ENCODE measurements around the gene EXD3.

The EXD3 gene

DNA sequence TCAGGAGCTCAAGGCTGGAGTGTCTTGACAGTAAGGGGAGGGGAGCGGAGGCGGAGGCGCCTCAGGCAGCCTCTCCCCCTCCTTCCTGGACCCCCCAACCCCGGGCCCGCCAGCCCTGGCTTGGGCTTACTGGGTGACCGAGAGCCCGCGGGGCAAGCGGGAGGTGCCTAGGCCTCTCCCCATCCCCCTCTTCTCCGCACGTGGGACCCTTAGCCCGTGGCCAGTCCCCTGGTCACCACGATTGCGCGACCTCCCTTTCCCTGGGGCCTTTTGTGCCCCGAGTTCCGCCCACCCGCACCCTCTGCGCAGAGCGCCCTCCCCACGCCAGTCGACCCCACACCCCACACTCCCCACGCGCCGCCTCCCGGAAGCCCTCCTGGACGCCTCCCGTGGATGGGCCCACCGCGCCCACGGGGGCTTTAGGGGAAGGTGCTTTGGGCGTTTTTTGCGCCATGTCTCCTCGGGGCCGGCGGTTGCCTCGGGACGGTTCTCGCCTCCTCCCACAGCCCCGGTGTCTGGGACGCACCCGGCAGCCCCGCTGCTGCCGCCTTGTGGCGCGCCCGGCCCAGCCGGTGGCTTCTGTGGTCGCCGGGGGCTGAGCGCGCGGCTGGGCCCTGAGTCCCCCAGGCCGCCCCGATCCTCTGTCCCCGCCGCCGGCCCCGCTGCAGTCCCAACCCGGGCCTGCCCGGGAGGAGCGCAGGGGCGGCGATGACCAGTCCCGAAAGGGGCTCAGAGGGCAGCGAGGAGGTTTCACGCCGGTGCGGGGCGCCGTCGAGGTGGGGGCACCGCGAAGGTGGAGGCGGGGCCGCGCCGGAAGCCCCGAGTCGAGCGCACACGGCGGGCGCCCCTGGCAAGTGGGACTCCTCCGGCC lies 142.3 kb downstream of the EXD3 start:
- DNase-seq, result peak in 1 of 2 donors; percentile 33

DNA sequence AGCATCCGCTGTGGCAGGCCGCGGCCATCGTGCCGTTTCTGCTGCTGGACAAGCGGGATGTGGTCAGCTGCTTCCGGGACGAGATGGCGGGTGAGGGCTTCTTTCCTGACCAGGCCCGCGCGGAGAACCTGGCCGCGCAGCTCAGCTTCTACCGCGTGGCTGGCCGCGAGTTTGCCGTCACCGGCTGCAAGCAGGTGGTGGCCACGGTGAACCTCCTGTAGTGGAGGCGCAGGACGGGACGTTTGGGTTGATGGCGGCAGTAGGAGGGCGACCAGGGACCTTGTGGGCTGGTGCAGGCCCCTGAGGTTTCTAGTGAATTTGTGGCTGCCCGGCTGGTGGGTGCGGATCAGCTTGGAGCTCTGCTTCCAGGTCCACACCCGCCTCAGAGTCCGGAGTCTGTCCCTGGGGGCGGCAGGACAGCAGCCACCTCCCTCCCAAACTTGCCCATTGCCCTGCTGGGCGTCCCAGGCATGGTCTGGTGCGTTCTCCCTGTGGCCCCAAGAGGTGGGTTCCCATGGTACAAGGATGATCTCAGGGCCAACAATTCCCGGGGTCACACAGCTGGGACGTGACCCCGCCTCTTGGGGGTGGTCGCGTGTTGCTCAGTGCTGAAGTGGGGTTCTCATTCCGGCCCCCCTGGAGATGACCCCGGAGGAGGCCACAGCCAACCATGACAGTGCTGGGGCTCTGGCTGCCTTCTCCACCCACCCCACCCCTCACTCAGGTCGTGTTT lies 143.1 kb downstream of the EXD3 start:
- DNase-seq, result no peak

DNA sequence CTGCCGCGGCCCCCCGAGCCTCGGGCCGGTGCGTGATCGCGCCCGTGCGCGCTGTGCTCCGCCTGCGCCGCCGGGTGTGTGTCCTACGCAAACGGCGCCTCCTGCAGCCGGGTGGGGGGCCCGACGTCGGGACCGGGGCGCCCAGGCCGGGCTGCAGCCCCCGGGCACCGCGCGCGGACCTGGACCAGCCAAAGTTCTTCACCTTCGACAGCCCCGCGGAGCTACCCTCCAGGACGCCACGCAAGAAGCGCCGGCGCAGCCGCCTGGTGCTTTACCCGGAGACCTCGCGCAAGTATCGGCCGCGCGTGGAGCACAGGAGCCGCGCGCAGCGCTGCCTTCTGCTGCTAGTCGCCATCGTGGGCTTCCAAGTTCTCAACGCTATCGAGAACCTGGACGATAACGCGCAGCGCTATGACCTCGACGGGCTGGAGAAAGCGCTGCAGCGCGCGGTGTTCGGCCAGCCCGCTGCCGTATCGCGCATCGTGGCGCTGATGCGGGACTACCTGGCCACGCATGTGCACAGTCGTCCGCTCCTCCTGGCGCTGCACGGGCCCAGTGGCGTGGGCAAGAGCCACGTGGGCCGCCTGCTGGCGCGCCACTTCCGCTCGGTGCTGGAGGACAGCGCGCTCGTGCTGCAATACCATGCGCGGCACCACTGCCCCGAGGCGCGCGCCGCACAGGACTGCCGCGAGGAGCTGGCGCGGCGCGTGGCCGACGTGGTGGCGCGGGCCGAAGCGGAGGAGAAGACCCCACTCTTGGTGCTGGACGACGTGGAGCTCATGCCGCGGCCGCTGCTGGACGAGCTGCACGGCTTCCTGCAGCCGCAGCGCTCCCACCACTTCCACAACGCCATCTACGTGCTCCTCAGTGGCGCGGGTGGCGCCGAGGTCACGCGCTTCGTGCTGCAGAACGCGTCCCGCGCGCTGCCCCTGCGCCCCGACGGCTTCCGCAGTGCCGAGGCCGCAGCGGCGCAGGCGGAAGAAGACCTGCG lies 143.9 kb downstream of the EXD3 start:
- no peak for DNase-seq

GRCh38 chr9:137278061-137278701 lies 144.8 kb downstream of the EXD3 start:
- no peak for DNase-seq

- DNase-seq, result peak; percentile 42 to 55
These were observed 145.5 kb downstream of the EXD3 start, which contains the start of gene TOR4A for GRCh38 chr9:137277329-137278041. TOR4A (plus strand) TSS chr9:137277726; CDS start chr9:137278690, 964 bp downstream.

DNA sequence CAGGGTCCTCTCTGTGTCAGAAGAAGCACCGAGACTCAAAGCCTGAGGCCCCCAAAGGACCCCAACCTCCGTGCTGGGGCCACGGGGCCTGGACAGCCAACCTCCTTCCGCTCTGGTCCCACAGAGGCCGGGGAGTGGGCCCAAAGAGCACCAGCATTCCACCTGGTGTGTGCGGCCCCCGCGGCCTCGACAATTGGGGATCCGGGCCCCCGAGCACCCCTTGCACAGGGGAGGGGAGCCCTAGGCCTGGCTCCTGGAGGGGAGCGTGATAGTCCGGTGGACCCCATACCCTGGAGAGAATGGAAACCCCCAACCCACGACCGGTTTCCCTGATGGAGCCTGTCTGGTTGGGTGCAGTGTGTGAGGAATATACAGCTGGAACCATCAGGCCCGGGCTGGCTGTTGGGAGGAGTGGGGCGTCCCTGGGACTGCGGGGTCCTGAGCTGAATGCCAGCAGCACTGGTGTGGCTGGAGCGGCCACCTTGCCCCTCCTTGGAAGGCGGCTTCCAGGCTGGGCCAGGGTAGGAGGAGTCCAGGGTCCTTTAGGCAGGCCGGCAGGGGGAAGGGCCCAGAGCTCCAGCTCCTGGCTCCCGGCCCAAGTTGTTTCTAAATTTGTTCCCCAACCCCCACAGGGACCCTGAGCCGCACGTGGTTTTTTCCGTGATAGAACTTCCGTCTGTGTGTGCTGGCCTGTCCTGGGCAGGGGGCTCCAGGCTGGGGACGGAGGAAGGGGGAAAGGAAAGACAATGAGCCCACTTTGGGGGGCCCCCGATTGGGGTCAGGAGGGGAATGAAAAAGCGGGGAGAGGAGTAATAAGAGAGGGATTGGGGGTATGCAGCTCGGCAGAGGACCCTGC lies 146.3 kb downstream of the EXD3 start:
- no peak for DNase-seq

- no peak for DNase-seq
These were observed 147.1 kb downstream of the EXD3 start for GRCh38 chr9:137275588-137276472.

DNA sequence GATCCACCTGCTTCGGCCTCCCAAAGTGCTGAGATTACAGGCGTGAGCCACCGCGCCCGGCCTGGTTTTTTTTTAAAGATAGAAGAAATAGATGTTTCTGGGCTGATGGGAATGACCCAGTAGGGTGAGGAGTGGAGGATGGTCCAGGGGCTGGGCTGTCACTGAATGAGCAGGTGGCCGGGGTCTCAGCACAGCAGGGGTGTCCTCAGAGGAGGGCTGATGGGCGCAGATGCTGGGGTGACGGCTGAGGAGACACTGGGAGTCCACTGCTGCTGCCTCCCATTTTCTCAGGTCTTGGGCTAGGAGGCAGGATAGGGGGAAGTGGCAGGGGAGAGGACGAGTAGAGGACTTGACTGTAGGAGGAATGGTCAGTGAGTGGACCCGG lies 147.8 kb downstream of the EXD3 start:
- DNase-seq, result no peak

DNA sequence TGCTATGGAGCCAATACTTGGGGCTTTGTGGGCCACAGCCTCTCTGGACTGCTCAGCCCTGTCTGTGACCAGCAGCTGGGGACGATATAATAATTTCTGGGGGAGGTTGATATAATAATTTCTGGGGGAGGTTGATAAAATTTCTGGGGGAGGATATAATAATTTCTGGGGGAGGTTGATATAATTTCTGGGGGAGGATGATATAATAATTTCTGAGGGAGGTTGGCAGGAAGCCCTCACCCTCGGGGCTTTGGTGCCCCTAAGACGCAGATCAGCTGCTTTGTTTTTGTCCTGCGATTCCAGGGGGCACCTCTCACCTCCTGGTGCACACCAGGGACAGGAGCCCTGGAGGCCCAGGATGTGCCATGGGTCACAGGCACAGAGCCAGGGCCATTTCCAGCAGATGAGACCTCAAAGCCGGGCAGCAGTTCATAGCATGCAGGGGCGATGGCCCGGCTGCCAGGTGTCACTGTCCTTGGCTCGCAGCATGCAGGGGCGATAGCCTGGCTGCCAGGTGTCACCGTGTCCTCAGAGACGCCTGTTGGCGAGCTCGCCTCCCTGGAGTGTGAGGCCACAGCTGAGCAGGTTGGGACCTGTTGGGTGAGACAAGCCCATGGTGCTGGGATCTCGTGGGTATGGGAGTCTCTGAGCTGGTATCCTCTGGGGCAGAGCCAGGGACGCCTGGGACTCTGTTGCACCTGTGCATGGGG lies 149.2 kb downstream of the EXD3 start:
- DNase-seq, result no peak

- no peak for DNase-seq
These were observed 149.9 kb downstream of the EXD3 start for GRCh38 chr9:137273095-137273490.

DNA sequence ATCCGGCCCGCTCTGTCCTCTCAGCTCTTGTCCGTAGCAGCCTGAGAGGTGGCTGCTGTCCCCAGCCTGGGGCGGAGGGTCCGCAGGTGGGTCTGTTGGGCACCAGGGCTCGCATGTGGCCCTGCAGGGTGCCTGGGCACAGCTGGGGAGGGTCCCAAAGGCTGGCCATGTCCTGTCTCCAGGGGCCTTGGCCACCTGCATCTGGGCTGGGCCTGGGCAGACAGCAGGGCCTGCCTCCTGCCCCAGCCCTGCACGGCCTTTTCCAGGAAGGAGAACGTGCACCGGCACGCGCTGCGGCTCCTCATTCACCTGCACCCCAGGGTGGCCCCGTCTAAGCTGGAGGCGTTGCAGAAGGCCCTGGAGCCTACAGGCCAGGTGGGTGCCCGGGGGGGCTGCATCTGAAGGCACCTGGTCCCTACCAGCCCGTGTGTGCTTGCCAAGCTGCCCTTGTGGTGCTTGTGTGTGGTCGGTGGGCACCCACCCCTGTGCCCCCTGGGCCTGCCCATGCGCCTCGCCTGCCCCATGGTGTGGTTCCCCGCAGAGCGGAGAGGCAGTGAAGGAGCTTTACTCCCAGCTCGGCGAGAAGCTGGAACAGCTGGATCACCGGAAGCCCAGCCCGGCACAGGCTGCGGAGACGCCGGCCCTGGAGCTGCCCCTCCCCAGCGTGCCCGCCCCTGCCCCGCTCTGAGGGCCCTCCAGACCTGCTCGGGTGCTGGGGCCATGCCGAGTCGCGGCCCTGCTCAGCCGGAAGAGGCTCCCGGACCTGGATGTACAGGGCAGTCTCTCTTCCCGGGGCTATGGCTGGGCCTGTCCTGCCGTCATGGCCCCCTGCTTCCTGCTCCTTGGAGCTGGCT lies 150.5 kb downstream of the EXD3 start:
- no peak for DNase-seq

- no peak for DNase-seq
These were observed 151.3 kb downstream of the EXD3 start for GRCh38 chr9:137271696-137272076.

DNA sequence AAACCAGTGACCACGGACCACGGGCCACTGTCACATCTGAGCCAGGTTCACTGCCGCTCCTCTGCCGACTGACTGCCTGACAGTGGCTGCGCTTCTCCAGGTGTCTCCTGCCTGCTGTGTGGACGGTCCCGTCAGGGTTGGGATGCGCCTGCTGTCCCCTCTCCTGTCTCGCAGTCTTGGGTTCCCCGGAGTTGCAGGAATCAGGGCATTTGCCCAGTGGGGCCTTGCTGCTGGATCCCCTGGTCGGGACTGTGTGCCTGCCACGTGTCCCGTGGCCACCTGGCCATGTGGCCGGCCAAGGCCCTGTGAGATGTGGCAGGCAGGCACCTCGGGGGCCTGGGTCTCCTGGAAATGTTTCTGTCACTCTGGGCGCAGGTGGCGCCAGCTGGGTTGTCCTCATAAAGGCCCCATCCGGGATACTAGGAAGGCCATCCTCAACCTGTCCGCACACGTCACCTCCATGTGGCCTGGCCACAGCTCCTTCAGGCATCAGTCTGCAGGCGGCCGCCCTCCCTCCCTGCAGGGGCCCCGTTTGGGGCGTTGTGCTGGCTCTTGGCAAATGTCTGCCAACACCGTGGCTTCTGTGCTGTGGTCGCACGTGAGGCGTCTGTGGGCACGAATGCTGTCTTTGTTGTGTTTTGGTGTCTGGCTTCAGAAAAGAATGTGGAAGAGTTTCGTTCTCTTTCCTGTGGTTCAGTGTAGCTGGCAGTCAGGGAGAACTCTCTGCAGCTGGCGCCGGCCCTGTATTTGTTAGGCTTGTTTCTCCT lies 151.8 kb downstream of the EXD3 start:
- DNase-seq, result peak in 1 of 2 donors; percentile 20

GRCh38 chr9:137269231-137269772 lies 153.7 kb downstream of the EXD3 start:
- DNase-seq, result no peak

- no peak for DNase-seq
These were observed 154.3 kb downstream of the EXD3 start for GRCh38 chr9:137268538-137269201.

DNA sequence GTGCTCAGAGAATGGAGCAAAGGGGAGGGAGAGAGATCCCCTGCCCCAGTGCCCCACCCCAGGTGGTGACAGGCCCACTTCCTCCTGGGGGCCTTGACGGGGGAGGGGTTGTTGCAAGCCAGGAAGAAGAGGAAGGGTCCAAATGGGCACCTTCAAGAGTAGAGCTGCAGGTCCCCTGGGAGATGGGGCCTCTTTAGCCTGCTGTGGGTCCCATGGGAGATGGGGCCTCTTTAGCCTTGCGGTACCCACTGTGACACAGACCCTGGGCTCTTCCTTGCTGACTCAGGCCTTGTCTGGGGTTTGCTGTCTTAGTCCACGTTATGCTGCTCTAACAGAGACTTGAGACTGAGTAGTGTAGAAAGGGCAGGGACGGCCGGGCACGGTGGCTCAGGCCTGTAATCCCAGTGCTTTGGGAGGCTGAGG lies 155.0 kb downstream of the EXD3 start:
- DNase-seq, result no peak
